ENCODE data around the gene NRL.

DNA sequence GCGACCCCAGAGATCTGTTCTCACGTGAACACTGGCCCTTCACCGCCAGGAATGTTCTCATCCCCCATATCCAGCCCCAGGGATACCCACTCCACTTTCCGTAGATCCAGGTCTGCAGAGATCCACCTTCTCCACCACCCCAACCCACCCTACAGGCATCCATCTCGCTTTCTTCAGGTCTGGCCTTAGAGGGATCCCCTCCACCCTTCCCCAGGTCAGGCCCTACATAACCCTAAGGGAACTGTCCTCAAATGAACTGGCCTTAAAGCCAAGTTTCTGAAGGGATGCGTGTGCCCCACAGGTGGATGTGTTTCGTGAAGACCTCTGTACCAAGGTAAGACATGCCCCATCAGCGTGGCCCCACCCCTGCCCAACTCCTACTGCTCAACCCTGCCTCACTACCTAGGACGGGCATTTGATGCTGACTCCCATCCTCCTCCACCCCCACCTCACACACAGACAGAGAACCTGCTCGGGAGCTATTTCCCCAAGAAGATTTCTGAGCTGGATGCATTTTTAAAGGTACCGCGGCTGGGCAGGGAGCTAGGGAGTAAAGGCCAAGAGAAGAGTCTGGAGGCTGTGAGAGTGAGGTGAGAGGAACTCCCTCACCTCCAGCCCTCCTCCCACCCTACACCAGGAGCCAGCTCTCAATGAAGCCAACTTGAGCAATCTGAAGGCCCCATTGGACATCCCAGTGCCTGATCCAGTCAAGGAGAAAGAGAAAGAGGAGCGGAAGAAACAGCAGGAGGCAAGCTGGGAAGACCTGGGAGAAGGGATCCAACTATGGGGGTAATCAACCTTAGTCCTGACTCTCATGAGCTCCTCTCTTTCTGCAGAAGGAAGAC lies 22.2 kb upstream of the NRL start:
- TF ChIP-seq, protein P1, sequence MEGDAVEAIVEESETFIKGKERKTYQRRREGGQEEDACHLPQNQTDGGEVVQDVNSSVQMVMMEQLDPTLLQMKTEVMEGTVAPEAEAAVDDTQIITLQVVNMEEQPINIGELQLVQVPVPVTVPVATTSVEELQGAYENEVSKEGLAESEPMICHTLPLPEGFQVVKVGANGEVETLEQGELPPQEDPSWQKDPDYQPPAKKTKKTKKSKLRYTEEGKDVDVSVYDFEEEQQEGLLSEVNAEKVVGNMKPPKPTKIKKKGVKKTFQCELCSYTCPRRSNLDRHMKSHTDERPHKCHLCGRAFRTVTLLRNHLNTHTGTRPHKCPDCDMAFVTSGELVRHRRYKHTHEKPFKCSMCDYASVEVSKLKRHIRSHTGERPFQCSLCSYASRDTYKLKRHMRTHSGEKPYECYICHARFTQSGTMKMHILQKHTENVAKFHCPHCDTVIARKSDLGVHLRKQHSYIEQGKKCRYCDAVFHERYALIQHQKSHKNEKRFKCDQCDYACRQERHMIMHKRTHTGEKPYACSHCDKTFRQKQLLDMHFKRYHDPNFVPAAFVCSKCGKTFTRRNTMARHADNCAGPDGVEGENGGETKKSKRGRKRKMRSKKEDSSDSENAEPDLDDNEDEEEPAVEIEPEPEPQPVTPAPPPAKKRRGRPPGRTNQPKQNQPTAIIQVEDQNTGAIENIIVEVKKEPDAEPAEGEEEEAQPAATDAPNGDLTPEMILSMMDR (IDR thresholded peaks at IDR 0.05), result no peak
- TF ChIP-seq POLR2A (IDR thresholded peaks at IDR 0.05), result no peak
